Stimulated activated naive CD8-positive, alpha-beta T cell treated with anti-CD3 and anti-CD28 coated beads, Interleukin-15, amount 100 ng/mL, for 72 hours (primary cell): ENCODE data around the gene VPS41.

ENCODE experiments used
- ATAC-seq: fragments of 150-1000 bp; cut with Tn5 transposase; 2 replicates; pipeline ENCODE4 v1.10.0; 2021; ENCODE audit warnings: mild to moderate bottlenecking, moderate library complexity
- DNase-seq, 2 donors: peaks; one replicate each; pipeline ENCODE4 v3.0.0; 2021 to 2022
- H3K27ac Mint-ChIP-seq, 2 donors: one replicate each; pipeline ENCODE4 v1.8.0; 2022; ENCODE audit warnings: mild to moderate bottlenecking in 2 of 2, mixed read lengths in 2 of 2, moderate library complexity in 2 of 2
- H3K27me3 Mint-ChIP-seq: one replicate; pipeline ENCODE4 v1.8.0; 2022; ENCODE audit warnings: mixed read lengths
- H3K4me1 Mint-ChIP-seq: one replicate; pipeline ENCODE4 v1.8.0; 2022; ENCODE audit warnings: mild to moderate bottlenecking, mixed read lengths
- H3K4me3 Mint-ChIP-seq, 2 donors: one replicate each; pipeline ENCODE4 v1.8.0; 2022; ENCODE audit warnings: mild to moderate bottlenecking in 2 of 2, mixed read lengths in 2 of 2, moderate library complexity in 1 of 2
- H3K9me3 Mint-ChIP-seq, 2 donors: one replicate each; pipeline ENCODE4 v1.8.0; 2022; ENCODE audit warnings: mixed read lengths in 2 of 2

VPS41 gene

GRCh38 chr7:38704041-38704547, 204.9 kb downstream of the VPS41 start:
- Mint-ChIP-seq H3K4me1 (no peaks in the 10 kb centered on the region), H3K27me3 (peaks cover 7% of the 10 kb centered on the region), H3K27ac (peak overlapping the region in 1 of 2 donors; percentile 71), H3K4me3 (no peak overlapping the region), H3K9me3 (peaks cover 0 to 9% of the 10 kb centered on the region in 2 donors)
- no peak for ATAC-seq
- DNase-seq, result no peak

DNA sequence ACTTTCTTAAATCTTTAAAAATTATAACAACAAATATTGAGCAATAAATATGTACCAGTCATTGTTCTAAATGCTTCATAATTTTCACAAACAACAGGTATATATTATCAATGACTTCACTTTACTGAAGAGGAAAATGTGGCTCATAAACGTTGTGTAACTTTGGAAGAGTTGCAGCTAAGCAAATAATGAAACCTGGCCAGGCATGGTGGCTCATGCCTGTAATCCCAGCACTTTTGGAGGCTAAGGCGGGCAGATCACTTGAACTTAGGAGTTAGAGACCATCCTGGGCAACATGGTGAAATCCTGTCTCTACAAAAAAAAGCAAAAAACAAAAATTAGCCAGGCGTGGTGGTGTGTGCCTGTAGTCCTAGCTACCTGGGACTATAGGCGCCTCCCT, 205.9 kb downstream of the VPS41 start:
- Mint-ChIP-seq H3K4me3 (no peak overlapping the region), H3K9me3 (peaks cover 3 to 9% of the 10 kb centered on the region in 2 donors), H3K4me1 (no peaks in the 10 kb centered on the region), H3K27ac (no peak overlapping the region), H3K27me3 (peaks cover 7% of the 10 kb centered on the region)
- no peak for ATAC-seq
- DNase-seq, result no peak

GRCh38 chr7:38702002-38702535, 206.9 kb downstream of the VPS41 start:
- H3K4me1 Mint-ChIP-seq, result no peaks in the 10 kb centered on the region
- DNase-seq (no peak), ATAC-seq (no peak)
- H3K27me3 Mint-ChIP-seq, result peaks cover 7% of the 10 kb centered on the region
- no peak overlapping the region for H3K4me3 Mint-ChIP-seq
- H3K27ac Mint-ChIP-seq, result no peak overlapping the region
- H3K9me3 Mint-ChIP-seq, result peaks cover 5 to 6% of the 10 kb centered on the region in 2 donors

- ATAC-seq (no peak), DNase-seq (no peak)
- no peak overlapping the region for H3K4me3 Mint-ChIP-seq
- no peak overlapping the region for H3K27ac Mint-ChIP-seq
- H3K27me3 Mint-ChIP-seq, result no peaks in the 10 kb centered on the region
- H3K9me3 Mint-ChIP-seq, result peaks cover 0 to 6% of the 10 kb centered on the region in 2 donors
- no peaks in the 10 kb centered on the region for H3K4me1 Mint-ChIP-seq
Measured at GRCh38 chr7:38700116-38700515, 208.9 kb downstream of the VPS41 start.

- no peak for ATAC-seq
- Mint-ChIP-seq H3K4me3 (no peak overlapping the region), H3K9me3 (peaks cover 0 to 6% of the 10 kb centered on the region in 2 donors), H3K27me3 (no peaks in the 10 kb centered on the region), H3K4me1 (no peaks in the 10 kb centered on the region), H3K27ac (no peak overlapping the region)
- no peak for DNase-seq
Measured at GRCh38 chr7:38699471-38699870, 209.5 kb downstream of the VPS41 start.

DNA sequence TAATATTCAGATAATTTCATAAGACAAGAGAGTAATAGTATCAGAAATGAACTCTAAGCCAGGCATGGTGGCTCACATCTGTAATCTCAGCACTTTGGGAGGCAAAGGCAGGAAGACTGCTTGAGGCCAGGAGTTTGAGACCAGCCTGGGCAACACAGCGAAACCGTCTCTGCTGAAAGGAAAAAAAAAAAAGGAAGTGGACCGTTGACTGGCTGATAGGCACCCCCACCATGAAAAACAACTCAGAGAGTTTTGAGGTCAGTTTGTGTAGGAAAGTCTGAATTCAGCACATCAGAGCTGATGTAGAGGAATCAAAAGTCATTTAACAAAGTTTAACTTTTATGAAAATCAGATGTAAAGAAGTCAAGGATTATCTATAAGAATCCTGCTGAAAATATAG, 214.7 kb downstream of the VPS41 start:
- Mint-ChIP-seq H3K4me1 (no peaks in the 10 kb centered on the region), H3K9me3 (peaks cover 0 to 6% of the 10 kb centered on the region in 2 donors), H3K27ac (no peak overlapping the region), H3K4me3 (no peak overlapping the region), H3K27me3 (no peaks in the 10 kb centered on the region)
- ATAC-seq (no peak), DNase-seq (no peak)

GRCh38 chr7:38686888-38687287, 222.1 kb downstream of the VPS41 start:
- Mint-ChIP-seq H3K27me3 (peaks cover 13% of the 10 kb centered on the region), H3K4me3 (no peak overlapping the region), H3K9me3 (peaks cover 6 to 33% of the 10 kb centered on the region in 2 donors), H3K27ac (no peak overlapping the region), H3K4me1 (no peaks in the 10 kb centered on the region)
- ATAC-seq, result no peak
- DNase-seq, result no peak

DNA sequence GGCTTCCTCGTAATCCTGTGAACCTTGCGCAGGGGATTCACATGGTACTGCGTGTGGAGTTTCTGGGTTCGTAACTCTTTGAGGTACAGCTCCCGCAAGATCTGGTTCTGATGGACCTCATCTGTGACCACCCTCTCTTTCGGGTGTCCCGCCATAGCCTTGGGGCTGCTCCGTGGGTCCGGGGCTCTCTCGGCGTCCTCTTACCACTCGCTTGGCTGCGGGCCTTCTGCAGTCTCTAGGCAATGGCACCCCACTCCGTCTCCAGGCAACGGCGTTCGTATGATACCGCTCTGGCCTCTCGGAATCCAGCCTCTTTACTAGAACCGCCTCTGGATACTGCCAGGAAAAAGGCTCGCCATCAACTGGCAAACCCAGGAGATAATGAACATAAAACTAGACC, 223.1 kb downstream of the VPS41 start:
- peaks cover 6 to 33% of the 10 kb centered on the region in 2 donors for H3K9me3 Mint-ChIP-seq
- no peak for DNase-seq
- H3K27ac Mint-ChIP-seq, result peak overlapping the region in 1 of 2 donors; percentile 82
- no peaks in the 10 kb centered on the region for H3K4me1 Mint-ChIP-seq
- no peak for ATAC-seq
- no peak overlapping the region for H3K4me3 Mint-ChIP-seq
- peaks cover 13% of the 10 kb centered on the region for H3K27me3 Mint-ChIP-seq

- no peak overlapping the region for H3K27ac Mint-ChIP-seq
- peaks cover 13% of the 10 kb centered on the region for H3K27me3 Mint-ChIP-seq
- DNase-seq (no peak), ATAC-seq (no peak)
- no peaks in the 10 kb centered on the region for H3K4me1 Mint-ChIP-seq
- H3K9me3 Mint-ChIP-seq, result peaks cover 0 to 20% of the 10 kb centered on the region in 2 donors
- no peak overlapping the region for H3K4me3 Mint-ChIP-seq
Measured at GRCh38 chr7:38682606-38683005, 226.4 kb downstream of the VPS41 start.

DNA sequence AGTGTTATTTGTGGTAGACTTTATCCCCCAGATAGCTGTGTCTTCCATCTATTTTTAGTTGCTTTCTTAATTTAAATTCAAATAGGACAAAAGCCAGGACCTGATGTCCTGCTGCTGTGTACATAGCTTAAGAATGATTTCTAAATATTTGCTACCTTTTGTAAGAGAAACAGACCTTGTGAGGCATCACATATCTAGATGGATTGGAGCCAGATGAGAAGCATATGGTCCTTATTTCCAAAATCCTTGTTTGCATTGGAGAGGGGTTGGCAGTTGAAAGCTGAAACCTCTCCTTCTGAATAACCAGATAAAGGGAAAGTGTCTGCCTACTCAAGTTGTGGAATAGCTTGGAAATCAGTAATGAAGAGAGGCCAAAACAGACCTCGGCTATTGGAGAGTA, 227.1 kb downstream of the VPS41 start:
- Mint-ChIP-seq H3K9me3 (peaks cover 0 to 15% of the 10 kb centered on the region in 2 donors), H3K4me3 (no peak overlapping the region), H3K4me1 (no peaks in the 10 kb centered on the region), H3K27me3 (peaks cover 7% of the 10 kb centered on the region), H3K27ac (no peak overlapping the region)
- DNase-seq, result no peak
- ATAC-seq, result no peak

- no peak for DNase-seq
- no peak overlapping the region for H3K4me3 Mint-ChIP-seq
- H3K9me3 Mint-ChIP-seq, result no peaks in the 10 kb centered on the region
- H3K4me1 Mint-ChIP-seq, result no peaks in the 10 kb centered on the region
- ATAC-seq, result no peak
- H3K27me3 Mint-ChIP-seq, result no peaks in the 10 kb centered on the region
- no peak overlapping the region for H3K27ac Mint-ChIP-seq
Measured at GRCh38 chr7:38679419-38679818, 229.6 kb downstream of the VPS41 start.

GRCh38 chr7:38678698-38679054, 230.3 kb downstream of the VPS41 start:
- Mint-ChIP-seq H3K4me1 (no peaks in the 10 kb centered on the region), H3K27ac (no peak overlapping the region), H3K4me3 (no peak overlapping the region), H3K27me3 (no peaks in the 10 kb centered on the region), H3K9me3 (no peaks in the 10 kb centered on the region)
- ATAC-seq (peak; percentile 18), DNase-seq (no peak)

GRCh38 chr7:38677981-38678697, 230.9 kb downstream of the VPS41 start:
- peak; percentile 26 for ATAC-seq
- H3K27me3 Mint-ChIP-seq, result no peaks in the 10 kb centered on the region
- no peak overlapping the region for H3K4me3 Mint-ChIP-seq
- H3K27ac Mint-ChIP-seq, result no peak overlapping the region
- DNase-seq, result no peak
- no peaks in the 10 kb centered on the region for H3K4me1 Mint-ChIP-seq
- no peaks in the 10 kb centered on the region for H3K9me3 Mint-ChIP-seq

GRCh38 chr7:38675494-38676106, 233.4 kb downstream of the VPS41 start:
- peaks cover 12% of the 10 kb centered on the region for H3K27me3 Mint-ChIP-seq
- H3K4me3 Mint-ChIP-seq, result no peak overlapping the region
- H3K9me3 Mint-ChIP-seq, result no peaks in the 10 kb centered on the region
- H3K27ac Mint-ChIP-seq, result no peak overlapping the region
- no peak for DNase-seq
- no peak for ATAC-seq
- H3K4me1 Mint-ChIP-seq, result no peaks in the 10 kb centered on the region

GRCh38 chr7:38674513-38674912, 234.5 kb downstream of the VPS41 start:
- Mint-ChIP-seq H3K27ac (no peak overlapping the region), H3K4me1 (no peaks in the 10 kb centered on the region), H3K9me3 (no peaks in the 10 kb centered on the region), H3K4me3 (no peak overlapping the region), H3K27me3 (peaks cover 19% of the 10 kb centered on the region)
- no peak for ATAC-seq
- DNase-seq, result no peak

- H3K4me3 Mint-ChIP-seq, result no peak overlapping the region
- no peak for DNase-seq
- ATAC-seq, result no peak
- peaks cover 20% of the 10 kb centered on the region for H3K27me3 Mint-ChIP-seq
- H3K4me1 Mint-ChIP-seq, result no peaks in the 10 kb centered on the region
- H3K27ac Mint-ChIP-seq, result no peak overlapping the region
- no peaks in the 10 kb centered on the region for H3K9me3 Mint-ChIP-seq
Measured at GRCh38 chr7:38673795-38674194, 235.2 kb downstream of the VPS41 start.
